B cell (primary cell): ENCODE results near the gene TLL2. TPM values are rescaled to one million over a fixed set of nuclear protein-coding genes. Genes with fewer than 3 reads are reported as not detected.

Experiments
- ATAC-seq: fragments of 200-7000 bp; cut with Tn5 transposase; one replicate; pipeline ENCODE4 v1.10.0; 2021; ENCODE audit warnings: low read depth, mild to moderate bottlenecking, moderate number of reproducible peaks, moderate library complexity
- CTCF ChIA-PET: fragments of 350-600 bp; sonication (Branson Sonifier 250); formaldehyde crosslinking; loops from one replicate; lab custom pipeline; 2021; ENCODE audit warnings: antibody characterized with exemption, inconsistent platforms; lab: Charles Lee
- POLR2A ChIA-PET: fragments of 350-600 bp; sonication (Branson Sonifier 250); formaldehyde crosslinking; loops from one replicate; lab custom pipeline; 2021; ENCODE audit warnings: antibody characterized with exemption; lab: Charles Lee
- DNase-seq: peaks from one replicate; pipeline ENCODE4 v3.0.0; 2013
- H2AFZ ChIP-seq: 2 replicates; pipeline ENCODE4 v1.6.1; 2012; ENCODE audit warnings: mild to moderate bottlenecking, low read depth, low read length; ENCODE audit not compliant: insufficient read depth, poor library complexity, severe bottlenecking
- H3K27ac ChIP-seq, 2 donors: 1 replicate in 1 of 2; 2 replicates in 1 of 2; pipeline ENCODE4 v1.5.1; 2012 to 2013; ENCODE audit warnings: low read length in 2 of 2, mild to moderate bottlenecking in 2 of 2, moderate library complexity in 1 of 2
- H3K27me3 ChIP-seq, 4 experiments: fragments of 200-600 bp in 1 of 4; sonication (generic) in 1 of 4; replicated peaks in 1 of 4; 1 replicate in 2 of 4; 2 replicates in 2 of 4; pipeline versions ENCODE4 v1.6.1 to v1.7.0; 2013 to 2016; ENCODE audit warnings: low read length in 3 of 4, mild to moderate bottlenecking in 2 of 4, mixed read lengths in 1 of 4, moderate library complexity in 1 of 4; ENCODE audit not compliant: insufficient read depth in 4 of 4, control insufficient read depth in 3 of 4; ENCODE audit errors: control extremely low read depth in 1 of 4
- H3K36me3 ChIP-seq, 2 experiments: replicated peaks in 1 of 2; 1 replicate in 1 of 2; 2 replicates in 1 of 2; pipeline versions ENCODE4 v1.6.1 to v1.7.1; 2013; ENCODE audit warnings: low read length in 1 of 2; ENCODE audit not compliant: insufficient read depth in 2 of 2, control insufficient read depth in 1 of 2; ENCODE audit errors: control extremely low read depth in 1 of 2, extremely low read depth in 1 of 2
- H3K4me1 ChIP-seq, 2 donors: fragments of 200-600 bp in 1 of 2; sonication (generic) in 1 of 2; 1 replicate in 1 of 2; 2 replicates in 1 of 2; pipeline versions ENCODE4 v1.5.1 to v1.6.1; 2013 to 2017; ENCODE audit warnings: low read length in 2 of 2; ENCODE audit not compliant: control insufficient read depth in 2 of 2, insufficient read depth in 2 of 2
- H3K4me2 ChIP-seq: replicated peaks from 2 replicates; pipeline ENCODE3; 2012; ENCODE audit warnings: mild to moderate bottlenecking, low read depth, low read length; ENCODE audit not compliant: poor library complexity, severe bottlenecking
- H3K4me3 ChIP-seq, 5 experiments: fragments of 200-600 bp in 1 of 5; sonication (generic) in 1 of 5; 1 replicate in 3 of 5; 2 replicates in 2 of 5; pipeline versions ENCODE4 v1.5.1 to v1.7.0; 2011 to 2016; ENCODE audit warnings: low read length in 4 of 5, mild to moderate bottlenecking in 4 of 5, low read depth in 2 of 5, control low read depth in 1 of 5, moderate library complexity in 1 of 5; ENCODE audit not compliant: insufficient read depth in 1 of 5; ENCODE audit errors: control extremely low read depth in 1 of 5, extremely low read depth in 1 of 5
- H3K79me2 ChIP-seq: fragments of 200-600 bp; sonication (generic); one replicate; pipeline ENCODE4 v1.6.0; 2016; ENCODE audit warnings: low read length; ENCODE audit not compliant: control insufficient read depth, insufficient read depth
- H3K9ac ChIP-seq: fragments of 200-600 bp; sonication (generic); 2 replicates; pipeline ENCODE4 v1.6.1; 2017; ENCODE audit warnings: mild to moderate bottlenecking, low read length, moderate library complexity
- H3K9me3 ChIP-seq, 3 donors: one replicate each; pipeline versions ENCODE4 v1.6.1 to v1.7.1; 2013; ENCODE audit warnings: low read length in 2 of 3; ENCODE audit not compliant: control insufficient read depth in 2 of 3, insufficient read depth in 1 of 3; ENCODE audit errors: control extremely low read depth in 1 of 3
- H4K20me1 ChIP-seq: 2 replicates; pipeline ENCODE4 v1.6.0; 2012; ENCODE audit warnings: mild to moderate bottlenecking, low read length; ENCODE audit not compliant: insufficient read depth, control insufficient read depth, poor library complexity, severe bottlenecking
- H3K27ac Mint-ChIP-seq: one replicate; pipeline ENCODE4 v1.8.0; 2021; ENCODE audit warnings: mixed read lengths
- H3K27me3 Mint-ChIP-seq: one replicate; pipeline ENCODE4 v1.8.0; 2021; ENCODE audit warnings: mixed read lengths
- H3K4me1 Mint-ChIP-seq: one replicate; pipeline ENCODE4 v1.8.0; 2021; ENCODE audit warnings: mixed read lengths
- H3K4me3 Mint-ChIP-seq: one replicate; pipeline ENCODE4 v1.8.0; 2021; ENCODE audit warnings: mixed read lengths
- H3K9me3 Mint-ChIP-seq: one replicate; pipeline ENCODE4 v1.8.0; 2022; ENCODE audit warnings: mixed read lengths; ENCODE audit not compliant: insufficient read depth
- EZH2 ChIP-seq: IDR thresholded peaks from 2 replicates; pipeline ENCODE4 v1.6.1; 2012; ENCODE audit warnings: borderline replicate concordance, low read depth, mild to moderate bottlenecking, moderate library complexity, low read length; ENCODE audit not compliant: insufficient read depth, poor library complexity, severe bottlenecking
- WGBS: methylation state at CpG from one replicate; pipeline ENCODE4 v1.1.5; 2013; ENCODE audit warnings: missing lambda C conversion rate; ENCODE audit not compliant: insufficient coverage; 5-methylcytosine and 5-hydroxymethylcytosine counted together
- intact Hi-C: fragments of 100-400 bp; cut with micrococcal nuclease; formaldehyde crosslinking; loops from one replicate; pipeline ENCODE4 v1.10.0; 2022
- polyA plus RNA-seq: library from polyadenylated mRNA; depleted of rRNA; stranded (reverse); fragments of >200 nt; gene quantifications from 2 replicates; pipeline ENCODE4 v1.2.3, GENCODE V29; 2012
- total RNA-seq, 2 donors: library from RNA; stranded (reverse); fragments of 120-200 nt in 1 of 2; gene quantifications; 1 replicate in 1 of 2; 2 replicates in 1 of 2; pipeline versions ENCODE4 v1.2.3 to v1.2.4, GENCODE V29; 2013 to 2022
- TF ChIP-seq, protein P1 (sequence below): fragments of 200-600 bp; IDR thresholded peaks from one replicate; pipeline ENCODE4 v1.8.0; 2022; ENCODE audit warnings: antibody characterized with exemption, mild to moderate bottlenecking

TLL2 gene
- total and polyA plus RNA-seq, 2 donors (not counting 1 experiment from before 2014, with no cell fraction given), result 0.13 to 0.47 TPM

DNA sequence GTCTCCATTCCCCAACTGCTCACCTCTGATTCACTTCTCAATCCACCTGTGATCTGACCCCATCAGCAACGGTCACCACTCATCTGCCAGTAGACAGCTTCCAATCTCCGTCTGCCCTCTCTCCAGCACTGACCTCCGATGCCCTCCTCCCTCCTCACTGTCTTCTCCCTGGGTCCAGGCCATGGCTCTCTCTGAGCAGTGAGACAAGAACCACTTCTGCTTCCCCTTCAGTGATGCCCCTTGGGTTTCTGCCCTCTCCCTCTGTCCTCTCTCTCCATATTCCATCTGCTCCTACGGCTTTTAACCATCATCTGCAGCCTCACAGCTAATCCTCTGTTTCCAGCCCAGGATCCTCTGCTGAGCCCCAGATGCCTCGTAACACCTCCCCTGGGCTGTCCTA lies 99.4 kb downstream of the TLL2 start:
- intact Hi-C loops, result no loop called here
- H3K4me1 Mint-ChIP-seq, result no peaks in the 10 kb centered on the region
- ATAC-seq (no peak), DNase-seq (no peak)
- no peak overlapping the region for H3K27ac ChIP-seq
- CTCF ChIA-PET, result no interaction called here
- no peak overlapping the region for H3K4me2 ChIP-seq
- H3K4me3 Mint-ChIP-seq, result no peak overlapping the region
- H3K27ac Mint-ChIP-seq, result no peak overlapping the region
- no peak for TF ChIP-seq EZH2
- H3K9me3 ChIP-seq, result no peaks in the 10 kb centered on the region
- no peaks in the 10 kb centered on the region for H4K20me1 ChIP-seq
- peaks cover 11% of the 10 kb centered on the region for H3K27me3 Mint-ChIP-seq
- H2AFZ ChIP-seq, result no peak overlapping the region
- no peak overlapping the region for H3K4me3 ChIP-seq
- no peaks in the 10 kb centered on the region for H3K79me2 ChIP-seq
- WGBS, result 95% methylated on average over 5 of the region's 5 CpGs
- POLR2A ChIA-PET, result no interaction called here
- peaks cover 0 to 21% (median 5%) of the 10 kb centered on the region in 4 experiments for H3K27me3 ChIP-seq
- no peak overlapping the region for H3K9ac ChIP-seq
- H3K36me3 ChIP-seq, result no peaks in the 10 kb centered on the region
- no peaks in the 10 kb centered on the region for H3K4me1 ChIP-seq
- H3K9me3 Mint-ChIP-seq, result no peaks in the 10 kb centered on the region

DNA sequence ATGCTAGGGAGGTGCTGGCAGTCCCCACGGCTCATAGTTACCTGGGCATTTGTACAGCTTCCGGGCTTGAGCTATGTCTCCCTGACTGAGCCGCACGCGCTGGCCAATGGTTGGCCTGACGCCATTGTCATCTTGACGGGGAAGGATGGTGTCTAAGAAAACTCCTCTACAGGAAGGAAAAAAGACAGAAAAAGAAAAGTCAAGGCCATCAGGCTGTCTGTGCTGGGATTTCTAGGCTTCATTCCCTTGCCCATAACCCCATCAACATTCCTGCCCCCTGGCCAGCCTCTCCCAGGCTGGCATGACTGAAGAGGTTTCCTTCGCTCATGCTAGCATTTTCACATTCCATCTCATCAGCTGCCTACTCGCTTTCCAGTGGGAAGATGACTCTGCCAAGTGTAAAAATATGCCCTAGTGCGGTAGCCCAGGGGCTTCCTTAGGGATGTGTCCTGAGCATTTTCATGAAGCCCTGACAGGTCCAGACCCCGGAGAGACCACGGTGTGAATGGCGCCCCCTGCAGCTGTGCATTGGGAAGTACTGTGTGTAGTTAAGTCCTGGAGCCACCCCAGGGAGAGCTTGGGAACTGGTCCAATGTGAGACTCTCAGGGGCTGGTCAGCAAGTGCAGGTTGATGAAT lies 100.5 kb downstream of the TLL2 start:
- Mint-ChIP-seq H3K9me3 (no peaks in the 10 kb centered on the region), H3K27ac (no peak overlapping the region), H3K4me1 (no peaks in the 10 kb centered on the region), H3K4me3 (no peak overlapping the region), H3K27me3 (peaks cover 13% of the 10 kb centered on the region)
- Histone ChIP-seq H2AFZ (no peak overlapping the region), H3K4me2 (no peak overlapping the region), H3K27me3 (peaks cover 0 to 21% (median 3%) of the 10 kb centered on the region in 4 experiments), H4K20me1 (no peaks in the 10 kb centered on the region), H3K4me3 (no peak overlapping the region), H3K9me3 (no peaks in the 10 kb centered on the region), H3K4me1 (no peaks in the 10 kb centered on the region), H3K27ac (no peak overlapping the region), H3K9ac (no peak overlapping the region), H3K79me2 (no peaks in the 10 kb centered on the region), H3K36me3 (no peaks in the 10 kb centered on the region)
- no peak for ATAC-seq
- TF ChIP-seq EZH2, result no peak
- TF ChIP-seq, protein P1, sequence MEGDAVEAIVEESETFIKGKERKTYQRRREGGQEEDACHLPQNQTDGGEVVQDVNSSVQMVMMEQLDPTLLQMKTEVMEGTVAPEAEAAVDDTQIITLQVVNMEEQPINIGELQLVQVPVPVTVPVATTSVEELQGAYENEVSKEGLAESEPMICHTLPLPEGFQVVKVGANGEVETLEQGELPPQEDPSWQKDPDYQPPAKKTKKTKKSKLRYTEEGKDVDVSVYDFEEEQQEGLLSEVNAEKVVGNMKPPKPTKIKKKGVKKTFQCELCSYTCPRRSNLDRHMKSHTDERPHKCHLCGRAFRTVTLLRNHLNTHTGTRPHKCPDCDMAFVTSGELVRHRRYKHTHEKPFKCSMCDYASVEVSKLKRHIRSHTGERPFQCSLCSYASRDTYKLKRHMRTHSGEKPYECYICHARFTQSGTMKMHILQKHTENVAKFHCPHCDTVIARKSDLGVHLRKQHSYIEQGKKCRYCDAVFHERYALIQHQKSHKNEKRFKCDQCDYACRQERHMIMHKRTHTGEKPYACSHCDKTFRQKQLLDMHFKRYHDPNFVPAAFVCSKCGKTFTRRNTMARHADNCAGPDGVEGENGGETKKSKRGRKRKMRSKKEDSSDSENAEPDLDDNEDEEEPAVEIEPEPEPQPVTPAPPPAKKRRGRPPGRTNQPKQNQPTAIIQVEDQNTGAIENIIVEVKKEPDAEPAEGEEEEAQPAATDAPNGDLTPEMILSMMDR, result no peak
- no peak for DNase-seq
- ChIA-PET CTCF (interaction anchor here (0.9 to 1.2 kb wide), 3 partner anchors 9 to 43 kb away, joined by 3 to 6 read pairs (median 3); no protein-coding TSS in a partner anchor), POLR2A (no interaction called here)
- 78% methylated on average over 9 of the region's 13 CpGs for WGBS
- intact Hi-C loops, result no loop called here
